Measurements from ENCODE around the gene DCAF5.
"Not testable (repeated sequence)": the region's sequence is repeated elsewhere in the genome, so short reads cannot be mapped to it uniquely, and the experiment has no call there.

DCAF5 gene

GRCh38 chr14:69042299-69042698 lies 110.6 kb downstream of the DCAF5 start:
- no peak for DNase-seq

DNA sequence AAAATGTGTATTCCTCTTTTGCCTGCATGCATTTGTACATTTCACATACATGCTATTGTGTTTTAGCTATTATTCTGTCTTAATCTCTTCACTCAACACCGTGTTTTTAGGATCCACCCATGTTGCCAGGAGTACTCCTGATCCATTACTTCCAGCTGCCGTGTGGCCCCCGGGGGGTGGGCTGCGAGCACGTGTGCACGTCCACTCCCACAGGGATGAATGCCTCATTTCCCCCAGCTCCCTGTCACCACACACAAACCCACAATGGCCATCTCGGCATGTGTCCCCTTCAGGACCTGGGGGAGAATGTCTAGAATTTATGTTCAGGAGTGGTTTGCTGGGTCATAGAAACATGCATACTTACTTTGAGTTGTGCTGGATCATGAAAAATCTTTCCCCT lies 111.1 kb downstream of the DCAF5 start:
- no peak for DNase-seq

DNA sequence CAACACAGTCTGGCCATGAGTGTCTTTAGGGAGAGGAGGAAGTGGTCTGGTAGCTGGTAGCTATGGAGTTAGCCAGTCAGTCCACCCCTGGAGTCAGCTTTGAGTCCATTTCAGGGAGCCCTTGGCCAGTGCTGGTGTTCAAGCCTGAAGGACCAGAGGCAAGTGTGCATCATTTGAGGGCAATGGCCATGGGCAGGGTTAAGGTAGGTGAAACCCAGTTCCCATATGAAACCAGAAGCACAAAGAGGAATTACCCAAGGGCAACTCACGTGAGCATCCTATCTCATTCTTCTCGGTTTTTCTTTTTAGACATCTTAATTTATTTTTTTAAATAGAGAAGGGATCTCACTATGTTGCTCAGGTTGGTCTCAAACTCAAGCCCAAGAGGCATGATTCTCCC lies 112.6 kb downstream of the DCAF5 start:
- no peak for DNase-seq

DNA sequence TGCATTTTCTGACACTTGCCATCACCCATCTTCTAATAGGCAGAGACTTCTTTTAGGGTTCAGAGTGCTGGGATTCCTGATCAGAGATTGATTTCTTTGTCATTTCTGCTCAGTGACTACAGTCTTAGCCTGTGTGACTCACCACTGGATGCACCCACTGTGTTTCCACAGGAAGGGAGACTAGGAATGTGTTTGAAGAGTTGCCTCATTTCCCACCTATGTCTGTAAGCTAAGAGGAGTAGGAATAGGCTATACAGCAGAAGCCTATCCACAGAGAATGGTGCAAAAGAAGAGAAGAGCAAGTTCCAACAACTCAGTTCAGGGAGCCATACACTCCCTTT lies 113.7 kb downstream of the DCAF5 start:
- no peak for DNase-seq

DNA sequence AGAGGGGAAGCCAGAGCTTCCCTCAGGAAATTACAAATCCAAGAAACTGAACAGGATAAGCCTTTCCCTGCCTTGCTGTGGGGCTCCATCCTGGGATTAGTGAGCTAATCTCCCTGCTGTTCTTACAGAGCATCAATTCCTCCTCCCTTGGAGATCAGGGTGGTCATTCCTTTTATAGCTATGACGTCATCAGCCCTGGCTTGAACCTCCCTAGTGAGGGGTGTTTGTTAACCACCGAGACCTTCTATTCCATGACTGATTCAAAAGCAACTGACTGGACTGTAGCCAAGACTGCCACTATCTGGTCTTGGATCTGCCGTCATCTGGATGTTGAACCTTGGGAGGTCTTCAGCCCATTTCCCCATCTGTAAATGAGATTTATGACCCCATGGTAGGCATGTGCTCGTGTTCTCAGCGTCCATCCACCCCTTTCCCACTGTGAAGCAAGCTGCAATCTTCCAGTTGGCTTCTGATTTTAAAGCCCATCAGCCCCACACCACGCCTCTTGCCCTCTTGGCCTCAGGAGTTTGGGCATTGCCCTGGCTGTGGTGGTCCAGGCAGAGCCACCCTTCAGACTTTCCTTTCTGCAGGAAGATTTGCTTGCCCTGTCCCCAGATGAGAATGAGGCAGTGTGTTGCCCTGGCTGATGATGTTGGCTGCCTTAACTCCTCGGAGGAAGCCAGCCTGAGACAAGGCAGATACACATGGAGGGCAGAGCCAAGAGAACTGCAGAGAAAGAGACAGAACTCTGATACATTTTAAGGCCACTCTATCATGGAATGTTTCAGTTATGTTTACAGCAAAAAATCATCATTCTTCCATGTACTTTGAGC lies 114.2 kb downstream of the DCAF5 start:
- no peak for DNase-seq

DNA sequence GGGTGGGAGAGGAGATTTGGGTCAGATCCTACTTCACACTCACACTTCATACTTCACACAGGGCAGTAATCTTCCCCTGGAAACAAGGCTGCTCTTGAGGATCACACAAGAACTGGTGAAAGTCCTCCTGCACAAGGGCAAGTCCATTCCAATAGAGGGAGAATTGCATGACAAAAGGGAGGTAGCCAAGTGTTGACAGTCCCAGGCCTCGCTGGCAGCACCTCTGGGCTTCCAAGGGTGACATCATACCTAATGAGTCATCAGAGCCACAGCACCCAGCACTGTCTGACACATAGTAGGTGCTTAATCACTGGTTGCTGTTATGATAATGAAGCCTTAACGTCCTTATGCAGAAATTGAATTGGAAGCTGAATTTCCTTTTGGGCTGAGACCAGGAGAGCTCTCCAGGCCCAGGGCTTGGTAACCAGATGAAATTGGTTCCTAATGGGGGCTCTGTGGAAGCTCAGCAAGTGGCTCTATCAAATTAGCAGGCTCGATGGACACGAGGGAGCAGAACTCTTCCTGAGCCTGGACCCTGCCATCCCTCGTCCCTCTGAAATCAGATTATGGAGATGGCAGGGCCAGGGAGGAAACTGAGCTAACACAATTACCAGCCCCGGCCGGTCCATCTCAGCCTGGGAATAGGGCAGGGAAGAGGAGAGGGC lies 115.0 kb downstream of the DCAF5 start:
- no peak for DNase-seq

DNA sequence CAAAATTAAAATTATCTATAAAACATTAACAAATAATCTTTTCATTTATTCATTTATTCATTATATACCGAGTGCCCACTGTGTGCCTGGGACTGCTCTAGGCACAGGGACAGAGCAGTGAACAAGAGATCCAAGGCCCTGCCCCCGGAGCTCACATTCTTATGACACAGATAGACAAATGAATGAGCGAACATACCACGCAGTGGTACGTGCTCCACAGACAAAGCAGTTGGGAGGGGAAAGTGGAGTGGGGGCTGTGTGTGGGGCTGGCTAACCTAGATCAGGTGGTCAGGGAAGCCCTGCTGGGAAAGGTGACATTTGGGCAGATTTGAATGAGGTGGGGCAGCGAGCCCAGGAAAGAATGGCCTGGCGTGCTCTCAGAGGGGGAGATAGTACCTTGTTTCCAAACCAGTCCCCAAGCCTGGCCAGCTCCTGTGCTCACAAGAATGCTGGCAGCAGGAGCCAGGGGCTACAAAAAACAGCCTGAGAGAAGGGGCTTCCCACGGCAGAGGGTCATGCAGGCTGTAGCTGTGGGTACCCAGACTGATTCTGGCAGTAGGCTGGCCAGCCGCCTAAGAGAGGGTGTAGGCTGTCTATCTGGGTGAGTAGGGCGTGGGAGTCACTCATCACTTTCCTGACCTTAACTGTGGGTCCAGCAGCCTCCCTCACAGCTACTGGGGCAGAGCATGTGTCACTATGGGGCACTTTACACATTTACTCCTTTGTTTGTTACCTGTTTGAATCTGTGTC lies 116.0 kb downstream of the DCAF5 start:
- no peak for DNase-seq

GRCh38 chr14:69034612-69035262 lies 118.2 kb downstream of the DCAF5 start:
- DNase-seq: no peak

GRCh38 chr14:69027242-69027913 lies 125.5 kb downstream of the DCAF5 start:
- DNase-seq: no peak

- DNase-seq: no peak
Observed at GRCh38 chr14:69023035-69023434, 129.9 kb downstream of the DCAF5 start.

- not testable (repeated sequence) for DNase-seq
Observed at GRCh38 chr14:69022093-69022492, 130.8 kb downstream of the DCAF5 start.

DNA sequence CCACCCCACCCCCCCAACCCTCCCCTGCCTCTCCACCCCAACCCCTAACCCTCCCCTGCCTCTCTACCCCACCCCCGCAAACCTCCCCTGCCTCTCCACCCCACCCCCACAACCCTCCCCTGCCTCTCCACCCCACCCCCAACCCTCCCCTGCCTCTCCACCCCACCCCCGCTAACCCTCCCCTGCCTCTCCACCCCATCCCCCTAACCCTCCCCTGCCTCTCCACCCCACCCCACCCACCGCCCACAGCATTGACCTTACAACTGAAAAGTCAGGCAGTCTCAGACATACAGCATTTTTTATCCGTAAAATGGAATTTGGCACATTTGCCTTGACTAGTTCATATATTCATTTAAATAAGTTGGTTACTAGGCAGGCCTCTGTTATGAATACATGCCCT lies 135.2 kb downstream of the DCAF5 start:
- DNase-seq: no peak

GRCh38 chr14:69014829-69015259 lies 138.1 kb downstream of the DCAF5 start:
- DNase-seq: no peak

DNA sequence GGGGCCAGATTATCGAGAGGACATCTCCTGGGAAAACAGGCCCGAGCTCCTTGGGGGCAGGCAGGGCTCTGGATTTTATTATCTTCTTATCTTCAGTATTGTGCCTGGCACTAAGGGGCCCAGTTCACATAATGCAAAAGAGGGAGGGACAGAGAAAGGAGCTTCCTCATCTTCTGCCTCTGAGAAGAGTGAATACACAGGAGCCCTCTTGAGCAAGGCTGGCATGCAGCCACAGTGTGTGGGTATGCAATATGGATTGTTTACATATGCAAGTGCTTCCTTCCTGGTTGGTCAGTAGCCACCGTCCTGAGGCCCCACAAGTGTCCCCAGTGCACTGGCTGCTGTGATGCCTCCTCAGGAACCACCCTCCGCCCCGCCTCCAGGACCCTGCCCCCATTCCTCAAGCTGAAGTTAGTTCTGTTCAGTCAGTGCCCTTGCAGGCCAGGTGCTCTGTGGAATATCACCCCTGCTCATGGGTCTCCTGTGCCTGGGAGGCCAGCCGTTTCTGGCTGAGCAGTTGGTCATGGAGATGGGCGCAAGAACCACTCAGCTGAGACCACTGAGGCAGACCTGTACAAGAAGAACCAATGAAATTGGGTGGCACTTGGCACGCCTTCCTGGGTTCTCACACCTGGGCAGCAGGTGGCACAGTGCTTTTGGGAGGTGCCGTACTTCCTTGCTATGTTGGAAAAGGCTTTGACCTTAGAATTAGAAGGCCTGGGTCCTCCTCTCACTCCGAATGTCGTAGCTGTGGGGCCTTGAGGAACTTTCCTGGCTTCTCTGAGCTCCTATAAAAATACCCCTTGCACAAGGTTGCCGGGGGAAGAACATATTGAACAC lies 138.8 kb downstream of the DCAF5 start:
- peak; percentile 28 for DNase-seq

GRCh38 chr14:69012256-69012953 lies 140.5 kb downstream of the DCAF5 start:
- DNase-seq: no peak

GRCh38 chr14:69010648-69011047 lies 142.3 kb downstream of the DCAF5 start:
- no peak for DNase-seq

GRCh38 chr14:69008421-69008884 lies 144.5 kb downstream of the DCAF5 start:
- DNase-seq: peak; percentile 39

GRCh38 chr14:69006346-69006745 lies 146.6 kb downstream of the DCAF5 start:
- DNase-seq: no peak

- peak; percentile 51 for DNase-seq
Observed at GRCh38 chr14:69005432-69006148, 147.3 kb downstream of the DCAF5 start.

GRCh38 chr14:69004731-69005431 lies 148.0 kb downstream of the DCAF5 start:
- no peak for DNase-seq

All from NCI-H345 (cell line).